ENCODE results near the gene MTMR12. TPM values are rescaled to one million over a fixed set of nuclear protein-coding genes. Genes with fewer than 3 reads are reported as not detected.
"Not testable (repeated sequence)": the region's sequence is repeated elsewhere in the genome, so short reads cannot be mapped to it uniquely, and the experiment has no call there.

Gene MTMR12
- total and polyA plus RNA-seq, 7 donors, result 6.5 to 49.9 (median 26.7) TPM

GRCh38 chr5:32285510-32286138 lies 27.1 kb downstream of the MTMR12 start:
- no peak for DNase-seq
- WGBS, 2 donors, result 91 to 93% methylated on average over 5 of the region's 5 CpGs
- Histone ChIP-seq H3K36me3 (no peaks in the 10 kb centered on the region), H3K27me3 (no peaks in the 10 kb centered on the region), H3K4me3 (no peak overlapping the region), H3K27ac (no peak overlapping the region), H3K4me1 (no peaks in the 10 kb centered on the region), H3K9me3 (no peaks in the 10 kb centered on the region)
- TF ChIP-seq POLR2A (IDR thresholded peaks at IDR 0.05) (no peak), EP300 (IDR thresholded peaks at IDR 0.05) (no peak), CTCF (IDR thresholded peaks at IDR 0.05) (no peak), POLR2AphosphoS5 (IDR thresholded peaks at IDR 0.05) (no peak)
- intact Hi-C loops (cut with DNase I), result no loop called here

GRCh38 chr5:32283539-32284377 lies 29.0 kb downstream of the MTMR12 start:
- TF ChIP-seq EP300 (IDR thresholded peaks at IDR 0.05), result no peak
- no peak for TF ChIP-seq POLR2A (IDR thresholded peaks at IDR 0.05)
- no peak for TF ChIP-seq CTCF (IDR thresholded peaks at IDR 0.05)
- no peak for TF ChIP-seq POLR2AphosphoS5 (IDR thresholded peaks at IDR 0.05)
- H3K9me3 ChIP-seq, result no peaks in the 10 kb centered on the region
- H3K27me3 ChIP-seq, result no peaks in the 10 kb centered on the region
- no peak overlapping the region for H3K27ac ChIP-seq
- no peaks in the 10 kb centered on the region for H3K36me3 ChIP-seq
- H3K4me1 ChIP-seq, result no peaks in the 10 kb centered on the region
- H3K4me3 ChIP-seq, result no peak overlapping the region
- no peak for DNase-seq
- 90 to 96% methylated on average over 9 of the region's 9 CpGs for WGBS, 2 donors
- intact Hi-C loops (cut with DNase I), result no loop called here

GRCh38 chr5:32283061-32283460 lies 29.7 kb downstream of the MTMR12 start:
- DNase-seq, result no peak
- intact Hi-C loops (cut with DNase I), result no loop called here
- Histone ChIP-seq H3K4me3 (no peak overlapping the region), H3K36me3 (no peaks in the 10 kb centered on the region), H3K4me1 (peaks cover 0 to 6% (median 5%) of the 10 kb centered on the region in 4 donors), H3K27ac (no peak overlapping the region), H3K9me3 (no peaks in the 10 kb centered on the region), H3K27me3 (no peaks in the 10 kb centered on the region)
- WGBS, 2 donors, result 64 to 77% methylated on average over 1 of the region's 1 CpG
- TF ChIP-seq POLR2AphosphoS5 (IDR thresholded peaks at IDR 0.05) (no peak), EP300 (IDR thresholded peaks at IDR 0.05) (no peak), CTCF (IDR thresholded peaks at IDR 0.05) (no peak), POLR2A (IDR thresholded peaks at IDR 0.05) (no peak)

- intact Hi-C loops (cut with DNase I), result no loop called here
- Histone ChIP-seq H3K4me3 (no peak overlapping the region), H3K9me3 (no peaks in the 10 kb centered on the region), H3K27ac (no peak overlapping the region), H3K27me3 (no peaks in the 10 kb centered on the region), H3K4me1 (peaks cover 0 to 10% (median 9%) of the 10 kb centered on the region in 4 donors), H3K36me3 (no peaks in the 10 kb centered on the region)
- no peak for TF ChIP-seq POLR2AphosphoS5 (IDR thresholded peaks at IDR 0.05)
- TF ChIP-seq POLR2A (IDR thresholded peaks at IDR 0.05), result no peak
- WGBS, 2 donors, result 96% methylated on average over 6 of the region's 6 CpGs
- no peak for DNase-seq
Observed at GRCh38 chr5:32282633-32283032, 30.1 kb downstream of the MTMR12 start.

GRCh38 chr5:32281378-32282133 lies 31.2 kb downstream of the MTMR12 start:
- H3K4me1 ChIP-seq, result peaks cover 0 to 14% (median 10%) of the 10 kb centered on the region in 4 donors
- H3K36me3 ChIP-seq; DNase-seq; intact Hi-C loops (cut with DNase I); H3K4me3 ChIP-seq; H3K9me3 ChIP-seq; H3K27me3 ChIP-seq; H3K27ac ChIP-seq: not testable (repeated sequence)
- WGBS, 2 donors, result 95% methylated on average over 11 of the region's 11 CpGs
